WTC11 (cell line): Measurements from ENCODE around the gene COL27A1.

Experiments
- CTCF ChIP-seq: fragments of 200-600 bp; IDR thresholded peaks from 2 replicates; pipeline ENCODE4 v1.8.0; 2022; ENCODE audit warnings: antibody characterized with exemption
- MYBL2 ChIP-seq: sonication (generic); formaldehyde crosslinking; IDR thresholded peaks from 2 replicates; pipeline ENCODE4 v1.8.1; 2023; ENCODE audit warnings: mild to moderate bottlenecking, moderate library complexity, missing genetic modification reagents

DNA sequence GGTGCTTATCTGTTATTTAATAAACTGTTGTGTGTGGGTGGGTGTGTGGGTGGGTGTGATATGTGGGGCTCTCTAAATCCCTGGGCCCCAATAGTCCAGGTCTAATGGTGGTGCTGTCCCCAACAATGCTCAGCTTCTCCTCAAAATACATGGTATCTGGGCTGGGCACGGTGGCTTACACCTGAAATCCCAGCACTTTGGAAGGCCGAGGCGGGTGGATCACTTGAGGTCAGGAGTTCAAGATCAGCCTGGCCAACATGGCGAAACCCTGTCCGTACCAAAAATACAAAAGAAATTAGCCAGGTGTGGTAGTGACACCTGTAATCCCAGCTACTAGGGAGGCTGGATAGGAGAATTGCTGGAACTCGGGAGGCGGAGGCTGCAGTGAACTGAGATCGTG lies 163.1 kb downstream of the COL27A1 start:
- TF ChIP-seq MYBL2 (CRISPR knock-in tag) (no peak), CTCF (no peak)
